Measurements from ENCODE around the gene KCNH3. TPM values are rescaled to one million over a fixed set of nuclear protein-coding genes. Genes with fewer than 3 reads are reported as not detected.

Gene KCNH3
- total and polyA plus RNA-seq, 10 of the 15 experiments (the other 5 are each of a cell fraction or from before 2014, with no cell fraction given), result 0.03 to 0.45 (median 0.08) TPM; not detected in 5

DNA sequence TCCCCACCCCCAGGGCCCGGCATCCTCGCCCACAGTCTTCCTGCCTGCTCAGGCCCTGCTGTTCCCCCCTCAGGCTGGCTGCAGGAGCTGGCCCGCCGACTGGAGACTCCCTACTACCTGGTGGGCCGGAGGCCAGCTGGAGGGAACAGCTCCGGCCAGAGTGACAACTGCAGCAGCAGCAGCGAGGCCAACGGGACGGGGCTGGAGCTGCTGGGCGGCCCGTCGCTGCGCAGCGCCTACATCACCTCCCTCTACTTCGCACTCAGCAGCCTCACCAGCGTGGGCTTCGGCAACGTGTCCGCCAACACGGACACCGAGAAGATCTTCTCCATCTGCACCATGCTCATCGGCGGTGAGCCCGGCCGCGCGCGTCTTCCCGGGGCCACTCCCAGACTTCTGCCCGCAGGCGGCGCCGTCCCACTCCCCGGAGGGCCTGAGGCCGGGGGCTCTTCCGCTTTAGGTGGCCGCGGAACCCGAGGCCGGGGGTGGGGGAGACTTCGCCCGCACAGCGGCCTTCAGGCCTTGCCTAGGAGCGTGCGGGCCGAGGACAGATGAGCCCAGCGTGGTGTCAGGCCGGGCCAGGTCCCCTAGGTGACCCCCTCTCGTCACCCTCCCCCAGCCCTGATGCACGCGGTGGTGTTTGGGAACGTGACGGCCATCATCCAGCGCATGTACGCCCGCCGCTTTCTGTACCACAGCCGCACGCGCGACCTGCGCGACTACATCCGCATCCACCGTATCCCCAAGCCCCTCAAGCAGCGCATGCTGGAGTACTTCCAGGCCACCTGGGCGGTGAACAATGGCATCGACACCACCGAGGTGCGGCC, 10.2 kb downstream of the KCNH3 start:
- DNase-seq (ENCODE audit: low read depth, low spot score) (no peak), ATAC-seq (peak; percentile 10; the same call in 2 of the 3 replicates), FAIRE-seq (no peak)
- WGBS (ENCODE audit: insufficient coverage, insufficient replicate concordance, low lambda C conversion rate, missing lambda C conversion rate), result 35% methylated on average over 62 of the region's 70 CpGs
- H3K4me2 ChIP-seq (ENCODE audit: control insufficient read depth, insufficient read depth), result peak overlapping the region; percentile 30
- intact Hi-C loops (cut with micrococcal nuclease; ENCODE audit: unreplicated experiment) (no loop called here), in situ Hi-C loops (cut with MboI) (no loop called here)
- RAD21 ChIA-PET (ENCODE audit: unreplicated experiment), result interaction anchor here (1.9 kb wide), 1 partner anchor 191 kb away, joined by 6 read pairs; no protein-coding TSS in a partner anchor
- H4K20me1 ChIP-seq (ENCODE audit: control insufficient read depth, insufficient read depth), result no peaks in the 10 kb centered on the region
- peak overlapping the region; percentile 51 for H2AFZ ChIP-seq (ENCODE audit: control insufficient read depth, low read depth, low read length)
- H3K9me3 ChIP-seq (replicated peaks; ENCODE audit: control insufficient read depth, insufficient read depth, low read length), result no peaks in the 10 kb centered on the region
- POLR2A ChIA-PET, result no interaction called here
- no peak overlapping the region; the same call in 1 of the 2 replicates for H3K4me3 ChIP-seq
- H3K9ac ChIP-seq (ENCODE audit: control insufficient read depth, insufficient read depth, low read length), result no peak overlapping the region
- BruUV-seq (replicated peaks), result no TSS peak
- H3K36me3 ChIP-seq (ENCODE audit: control insufficient read depth in 2 of 2, insufficient read depth in 2 of 2, low read length in 1 of 2), result no peaks in the 10 kb centered on the region
- H3K79me2 ChIP-seq (ENCODE audit: control insufficient read depth, insufficient read depth, low read length), result no peaks in the 10 kb centered on the region
- H3K4me1 ChIP-seq (ENCODE audit: control insufficient read depth, insufficient read depth, low read length), result no peaks in the 10 kb centered on the region
- H3K27ac ChIP-seq (ENCODE audit: control insufficient read depth, insufficient read depth), result no peak overlapping the region
- CTCF ChIA-PET, result no interaction called here
- TF ChIP-seq KDM1A (IDR thresholded peaks at IDR 0.05; ENCODE audit: borderline replicate concordance) (no peak), NFXL1 (IDR thresholded peaks at IDR 0.05; ENCODE audit: borderline replicate concordance) (no peak), KLF5 (IDR thresholded peaks at IDR 0.05; ENCODE audit: partially characterized antibody) (no peak), BMI1 (IDR thresholded peaks at IDR 0.05; ENCODE audit: borderline replicate concordance) (no peak), BHLHE40 (IDR thresholded peaks at IDR 0.05; ENCODE audit: borderline replicate concordance in 1 of 2, low read depth in 2 of 2, low read length in 1 of 2) (peak in 1 of 2 experiments; percentile 29; a peak in 1 of 4 replicates)
- TF ChIP-seq, protein P1, sequence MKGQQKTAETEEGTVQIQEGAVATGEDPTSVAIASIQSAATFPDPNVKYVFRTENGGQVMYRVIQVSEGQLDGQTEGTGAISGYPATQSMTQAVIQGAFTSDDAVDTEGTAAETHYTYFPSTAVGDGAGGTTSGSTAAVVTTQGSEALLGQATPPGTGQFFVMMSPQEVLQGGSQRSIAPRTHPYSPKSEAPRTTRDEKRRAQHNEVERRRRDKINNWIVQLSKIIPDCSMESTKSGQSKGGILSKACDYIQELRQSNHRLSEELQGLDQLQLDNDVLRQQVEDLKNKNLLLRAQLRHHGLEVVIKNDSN (IDR thresholded peaks at IDR 0.05; ENCODE audit: borderline replicate concordance, extremely low read length, insufficient read depth, low read depth, low read length), result no peak
- TF ChIP-seq, protein P2, sequence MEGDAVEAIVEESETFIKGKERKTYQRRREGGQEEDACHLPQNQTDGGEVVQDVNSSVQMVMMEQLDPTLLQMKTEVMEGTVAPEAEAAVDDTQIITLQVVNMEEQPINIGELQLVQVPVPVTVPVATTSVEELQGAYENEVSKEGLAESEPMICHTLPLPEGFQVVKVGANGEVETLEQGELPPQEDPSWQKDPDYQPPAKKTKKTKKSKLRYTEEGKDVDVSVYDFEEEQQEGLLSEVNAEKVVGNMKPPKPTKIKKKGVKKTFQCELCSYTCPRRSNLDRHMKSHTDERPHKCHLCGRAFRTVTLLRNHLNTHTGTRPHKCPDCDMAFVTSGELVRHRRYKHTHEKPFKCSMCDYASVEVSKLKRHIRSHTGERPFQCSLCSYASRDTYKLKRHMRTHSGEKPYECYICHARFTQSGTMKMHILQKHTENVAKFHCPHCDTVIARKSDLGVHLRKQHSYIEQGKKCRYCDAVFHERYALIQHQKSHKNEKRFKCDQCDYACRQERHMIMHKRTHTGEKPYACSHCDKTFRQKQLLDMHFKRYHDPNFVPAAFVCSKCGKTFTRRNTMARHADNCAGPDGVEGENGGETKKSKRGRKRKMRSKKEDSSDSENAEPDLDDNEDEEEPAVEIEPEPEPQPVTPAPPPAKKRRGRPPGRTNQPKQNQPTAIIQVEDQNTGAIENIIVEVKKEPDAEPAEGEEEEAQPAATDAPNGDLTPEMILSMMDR (IDR thresholded peaks at IDR 0.05 in 2 of 3, conservative IDR thresholded peaks at IDR 0.05 in 1 of 3; ENCODE audit: control insufficient read depth in 2 of 3, extremely low read depth in 1 of 3, insufficient read depth in 1 of 3, low read depth in 3 of 3, low read length in 3 of 3), result peak in 2 of 3 experiments; percentile 11 to 15; a peak in 1 of 6 replicates
- SMC1A ChIA-PET (ENCODE audit: uncharacterized antibody, unreplicated experiment), result no interaction called here
- H3K27me3 ChIP-seq (replicated peaks in 1 of 2; ENCODE audit: control insufficient read depth in 2 of 2, insufficient read depth in 2 of 2, low read length in 1 of 2), result peaks cover 0 to 12% of the 10 kb centered on the region in 2 experiments; a peak in 3 of 4 replicates
